ENCODE measurements around the gene SUSD4. TPM values are rescaled to one million over a fixed set of nuclear protein-coding genes. Genes with fewer than 3 reads are reported as not detected.

SUSD4 gene
- total RNA-seq, 1 experiment from 2014 or later, result 7.2 TPM

- BruUV-seq (replicated peaks), result no TSS peak
- no peak for TF ChIP-seq CTCF (IDR thresholded peaks at IDR 0.05; ENCODE audit: unreplicated experiment)
- Mint-ChIP-seq H3K27ac (ENCODE audit: unreplicated experiment) (no peak overlapping the region), H3K4me1 (ENCODE audit: low read depth, unreplicated experiment) (no peaks in the 10 kb centered on the region), H3K4me3 (ENCODE audit: low read depth, unreplicated experiment) (no peak overlapping the region), H3K36me3 (ENCODE audit: insufficient read depth, unreplicated experiment) (no peaks in the 10 kb centered on the region), H3K9me3 (ENCODE audit: low read depth, unreplicated experiment) (peaks cover 3% of the 10 kb centered on the region), H3K27me3 (ENCODE audit: unreplicated experiment) (peaks cover 73% of the 10 kb centered on the region)
- no peak for DNase-seq
- intact Hi-C loops (cut with micrococcal nuclease; ENCODE audit: unreplicated experiment), result no loop called here
- CTCF ChIA-PET, result no interaction called here
These were observed 29.8 kb downstream of the SUSD4 start for GRCh38 chr1:223334156-223334555.

- no peak overlapping the region for H3K27ac Mint-ChIP-seq (ENCODE audit: unreplicated experiment)
- CTCF ChIA-PET, result no interaction called here
- no peak for TF ChIP-seq CTCF (IDR thresholded peaks at IDR 0.05; ENCODE audit: unreplicated experiment)
- intact Hi-C loops (cut with micrococcal nuclease; ENCODE audit: unreplicated experiment), result no loop called here
- H3K4me3 Mint-ChIP-seq (ENCODE audit: low read depth, unreplicated experiment), result no peak overlapping the region
- no peaks in the 10 kb centered on the region for H3K4me1 Mint-ChIP-seq (ENCODE audit: low read depth, unreplicated experiment)
- H3K9me3 Mint-ChIP-seq (ENCODE audit: low read depth, unreplicated experiment), result peaks cover 3% of the 10 kb centered on the region
- no peaks in the 10 kb centered on the region for H3K36me3 Mint-ChIP-seq (ENCODE audit: insufficient read depth, unreplicated experiment)
- DNase-seq, result no peak
- BruUV-seq (replicated peaks), result no TSS peak
- H3K27me3 Mint-ChIP-seq (ENCODE audit: unreplicated experiment), result peaks cover 73% of the 10 kb centered on the region
These were observed 31.0 kb downstream of the SUSD4 start for GRCh38 chr1:223332997-223333396.

- Mint-ChIP-seq H3K36me3 (ENCODE audit: insufficient read depth, unreplicated experiment) (no peaks in the 10 kb centered on the region), H3K4me3 (ENCODE audit: low read depth, unreplicated experiment) (no peak overlapping the region), H3K27ac (ENCODE audit: unreplicated experiment) (no peak overlapping the region), H3K9me3 (ENCODE audit: low read depth, unreplicated experiment) (peaks cover 3% of the 10 kb centered on the region), H3K4me1 (ENCODE audit: low read depth, unreplicated experiment) (no peaks in the 10 kb centered on the region), H3K27me3 (ENCODE audit: unreplicated experiment) (peaks cover 64% of the 10 kb centered on the region)
- TF ChIP-seq CTCF (IDR thresholded peaks at IDR 0.05; ENCODE audit: unreplicated experiment), result no peak
- no TSS peak for BruUV-seq (replicated peaks)
- no peak for DNase-seq
- CTCF ChIA-PET, result interaction anchor here (0.6 kb wide), 1 partner anchor 407 kb away, joined by 8 read pairs; no protein-coding TSS in a partner anchor
- intact Hi-C loops (cut with micrococcal nuclease; ENCODE audit: unreplicated experiment), result no loop called here
These were observed 32.0 kb downstream of the SUSD4 start for GRCh38 chr1:223331929-223332328.

- no peak for TF ChIP-seq CTCF (IDR thresholded peaks at IDR 0.05; ENCODE audit: unreplicated experiment)
- Mint-ChIP-seq H3K4me1 (ENCODE audit: low read depth, unreplicated experiment) (no peaks in the 10 kb centered on the region), H3K9me3 (ENCODE audit: low read depth, unreplicated experiment) (peaks cover 3% of the 10 kb centered on the region), H3K27me3 (ENCODE audit: unreplicated experiment) (peaks cover 60% of the 10 kb centered on the region), H3K27ac (ENCODE audit: unreplicated experiment) (no peak overlapping the region), H3K4me3 (ENCODE audit: low read depth, unreplicated experiment) (no peak overlapping the region), H3K36me3 (ENCODE audit: insufficient read depth, unreplicated experiment) (no peaks in the 10 kb centered on the region)
- CTCF ChIA-PET, result no interaction called here
- intact Hi-C loops (cut with micrococcal nuclease; ENCODE audit: unreplicated experiment), result no loop called here
- BruUV-seq (replicated peaks), result no TSS peak
- DNase-seq, result no peak
These were observed 32.7 kb downstream of the SUSD4 start for GRCh38 chr1:223331301-223331700.
